Osteocyte (in vitro differentiated cells): ENCODE measurements around the gene TTC7B. TPM values are rescaled to one million over a fixed set of nuclear protein-coding genes. Genes with fewer than 3 reads are reported as not detected.

ENCODE experiments used
- DNase-seq: peaks from one replicate; pipeline ENCODE4 v3.0.0; 2021; ENCODE audit warnings: mixed read lengths; ENCODE audit not compliant: unreplicated experiment; ENCODE audit errors: extremely low spot score
- H3K27ac Mint-ChIP-seq: one replicate; pipeline ENCODE4 v1.8.0; 2021; ENCODE audit warnings: mild to moderate bottlenecking, mixed read lengths; ENCODE audit not compliant: unreplicated experiment
- H3K27me3 Mint-ChIP-seq: one replicate; pipeline ENCODE4 v1.8.0; 2021; ENCODE audit warnings: mixed read lengths; ENCODE audit not compliant: unreplicated experiment
- H3K36me3 Mint-ChIP-seq: one replicate; pipeline ENCODE4 v1.8.0; 2021; ENCODE audit warnings: mixed read lengths; ENCODE audit not compliant: unreplicated experiment
- H3K4me1 Mint-ChIP-seq: one replicate; pipeline ENCODE4 v1.8.0; 2021; ENCODE audit warnings: mixed read lengths; ENCODE audit not compliant: unreplicated experiment
- H3K4me3 Mint-ChIP-seq: one replicate; pipeline ENCODE4 v1.8.0; 2021; ENCODE audit warnings: mild to moderate bottlenecking, moderate library complexity, mixed read lengths; ENCODE audit not compliant: unreplicated experiment
- H3K9me3 Mint-ChIP-seq: one replicate; pipeline ENCODE4 v1.8.0; 2021; ENCODE audit warnings: mixed read lengths; ENCODE audit not compliant: unreplicated experiment
- total RNA-seq: library from RNA; stranded (reverse); gene quantifications from 2 replicates; pipeline ENCODE4 v1.2.1, GENCODE V29; 2021
- TF ChIP-seq, protein P1 (sequence below): fragments of 200-600 bp; sonication (generic); IDR thresholded peaks from 2 replicates; pipeline ENCODE4 v1.5.0; 2021; ENCODE audit warnings: antibody characterized with exemption, mild to moderate bottlenecking, moderate library complexity

The TTC7B gene
- total RNA-seq, 1 donor from 2014 or later = 43.2 TPM

DNA sequence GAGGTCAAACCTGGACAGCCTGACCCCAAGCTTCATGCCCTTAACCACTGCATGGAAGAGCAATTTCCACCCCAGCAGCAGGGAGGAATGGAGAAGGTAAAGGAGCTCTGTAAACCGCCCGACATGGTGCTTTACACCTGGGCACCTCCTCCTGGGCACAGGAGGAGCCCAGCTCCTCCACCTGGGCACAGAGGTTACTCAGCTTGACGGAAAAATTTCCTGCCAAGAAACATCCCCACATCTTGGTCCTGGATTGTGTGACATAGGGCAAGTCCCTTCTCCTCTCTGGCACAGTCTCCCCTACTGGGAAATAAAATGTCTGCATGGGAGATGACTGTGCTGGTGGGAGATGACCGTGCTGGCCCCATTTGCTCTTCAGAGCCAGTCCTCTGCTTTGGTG lies 40.8 kb downstream of the TTC7B start:
- no peaks in the 10 kb centered on the region for H3K4me1 Mint-ChIP-seq
- H3K27me3 Mint-ChIP-seq = no peaks in the 10 kb centered on the region

DNA sequence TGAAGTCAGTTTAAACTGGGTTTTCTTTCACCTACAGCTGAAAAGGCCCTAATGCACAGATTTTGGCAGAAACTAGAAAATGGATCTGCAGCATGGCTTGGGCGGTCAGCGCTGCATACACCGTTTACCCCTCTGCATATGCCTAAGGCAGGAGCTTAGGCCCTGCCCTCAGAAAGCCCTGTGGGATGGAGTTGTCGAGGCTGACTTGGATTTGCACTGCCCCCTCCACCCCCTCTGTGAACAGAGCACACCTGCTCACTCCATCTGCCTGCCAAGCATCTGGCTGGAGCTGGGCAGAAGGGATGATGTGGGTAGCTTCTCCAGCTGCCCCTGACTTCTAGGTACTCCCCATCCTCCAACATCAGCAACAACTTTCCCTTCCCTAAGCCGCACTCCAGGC lies 41.9 kb downstream of the TTC7B start:
- H3K4me3 Mint-ChIP-seq = no peak overlapping the region
- peaks cover 20% of the 10 kb centered on the region for H3K36me3 Mint-ChIP-seq
- TF ChIP-seq, protein P1, sequence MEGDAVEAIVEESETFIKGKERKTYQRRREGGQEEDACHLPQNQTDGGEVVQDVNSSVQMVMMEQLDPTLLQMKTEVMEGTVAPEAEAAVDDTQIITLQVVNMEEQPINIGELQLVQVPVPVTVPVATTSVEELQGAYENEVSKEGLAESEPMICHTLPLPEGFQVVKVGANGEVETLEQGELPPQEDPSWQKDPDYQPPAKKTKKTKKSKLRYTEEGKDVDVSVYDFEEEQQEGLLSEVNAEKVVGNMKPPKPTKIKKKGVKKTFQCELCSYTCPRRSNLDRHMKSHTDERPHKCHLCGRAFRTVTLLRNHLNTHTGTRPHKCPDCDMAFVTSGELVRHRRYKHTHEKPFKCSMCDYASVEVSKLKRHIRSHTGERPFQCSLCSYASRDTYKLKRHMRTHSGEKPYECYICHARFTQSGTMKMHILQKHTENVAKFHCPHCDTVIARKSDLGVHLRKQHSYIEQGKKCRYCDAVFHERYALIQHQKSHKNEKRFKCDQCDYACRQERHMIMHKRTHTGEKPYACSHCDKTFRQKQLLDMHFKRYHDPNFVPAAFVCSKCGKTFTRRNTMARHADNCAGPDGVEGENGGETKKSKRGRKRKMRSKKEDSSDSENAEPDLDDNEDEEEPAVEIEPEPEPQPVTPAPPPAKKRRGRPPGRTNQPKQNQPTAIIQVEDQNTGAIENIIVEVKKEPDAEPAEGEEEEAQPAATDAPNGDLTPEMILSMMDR = no peak
- no peak for DNase-seq
- H3K27me3 Mint-ChIP-seq = no peaks in the 10 kb centered on the region
- H3K4me1 Mint-ChIP-seq = no peaks in the 10 kb centered on the region
- H3K27ac Mint-ChIP-seq = no peak overlapping the region
- H3K9me3 Mint-ChIP-seq = no peaks in the 10 kb centered on the region

More for the DNA sequence above, 40.8 kb downstream of the TTC7B start:
- TF ChIP-seq, protein P1 = no peak
- Mint-ChIP-seq H3K9me3 (no peaks in the 10 kb centered on the region), H3K4me3 (no peak overlapping the region), H3K27ac (no peak overlapping the region), H3K36me3 (peaks cover 12% of the 10 kb centered on the region)
- DNase-seq = no peak

DNA sequence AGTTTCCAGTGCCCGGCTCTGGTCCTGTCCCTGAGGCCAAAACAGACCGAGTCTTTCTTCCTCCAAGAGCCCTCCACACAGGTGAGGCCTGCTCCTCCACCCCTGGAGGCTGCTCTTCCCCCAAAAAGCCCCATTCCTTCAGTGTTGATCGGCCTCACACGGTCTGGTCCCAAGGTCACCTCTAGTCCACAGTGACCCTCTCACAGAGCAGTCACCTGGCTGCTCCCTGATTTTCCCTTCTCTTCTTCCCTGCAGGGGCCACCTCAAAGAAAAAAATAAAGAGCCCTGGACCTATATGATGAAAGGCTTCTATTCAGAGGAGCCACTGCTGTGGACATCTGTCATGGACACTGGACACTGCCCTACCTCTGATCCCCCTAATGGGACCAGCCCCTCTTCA lies 42.5 kb downstream of the TTC7B start:
- Mint-ChIP-seq H3K4me3 (no peak overlapping the region), H3K36me3 (peaks cover 26% of the 10 kb centered on the region), H3K4me1 (no peaks in the 10 kb centered on the region), H3K27me3 (no peaks in the 10 kb centered on the region), H3K27ac (no peak overlapping the region), H3K9me3 (peaks cover 4% of the 10 kb centered on the region)
- DNase-seq = no peak
- TF ChIP-seq, protein P1 = no peak

DNA sequence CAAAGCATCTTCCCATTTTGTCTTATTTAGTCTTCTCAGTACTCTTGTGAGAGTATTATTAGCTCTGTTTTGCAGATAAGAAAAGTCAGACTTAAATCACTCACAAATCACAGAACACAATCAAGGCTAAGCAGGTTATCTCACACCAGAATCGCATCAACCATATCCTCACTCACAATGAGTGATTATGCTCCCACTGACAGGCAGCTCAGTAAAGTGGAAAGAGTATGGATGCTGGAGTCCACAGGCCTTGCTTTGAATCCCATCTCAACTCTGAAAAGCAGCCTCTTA lies 43.1 kb downstream of the TTC7B start:
- no peaks in the 10 kb centered on the region for H3K27me3 Mint-ChIP-seq
- peaks cover 30% of the 10 kb centered on the region for H3K36me3 Mint-ChIP-seq
- H3K4me1 Mint-ChIP-seq = no peaks in the 10 kb centered on the region
- no peak for DNase-seq
- H3K27ac Mint-ChIP-seq = no peak overlapping the region
- TF ChIP-seq, protein P1 = no peak
- H3K4me3 Mint-ChIP-seq = no peak overlapping the region
- H3K9me3 Mint-ChIP-seq = peaks cover 9% of the 10 kb centered on the region

DNA sequence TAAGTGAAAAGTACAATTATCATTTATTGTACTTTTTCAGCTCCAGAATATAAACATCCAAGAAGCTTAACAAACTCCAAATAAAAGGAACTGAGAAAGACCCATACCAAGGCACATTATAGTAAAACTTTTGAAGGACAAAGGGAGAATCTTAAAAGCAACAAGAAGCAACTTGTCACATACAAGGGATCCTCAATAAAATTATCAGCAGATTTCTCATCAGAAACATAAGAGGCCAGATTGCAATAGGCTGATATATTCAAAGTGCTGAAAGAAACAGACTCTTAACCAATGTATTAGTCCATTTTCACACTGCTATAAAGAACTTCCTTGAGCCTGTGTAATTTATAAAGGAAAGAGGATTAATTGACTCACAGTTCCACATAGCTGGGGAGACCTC lies 48.3 kb downstream of the TTC7B start:
- DNase-seq = no peak
- no peak overlapping the region for H3K27ac Mint-ChIP-seq

More for the DNA sequence above, 48.3 kb downstream of the TTC7B start:
- TF ChIP-seq, protein P1 = no peak
- H3K4me3 Mint-ChIP-seq = no peak overlapping the region
- peaks cover 50% of the 10 kb centered on the region for H3K36me3 Mint-ChIP-seq
- peaks cover 32% of the 10 kb centered on the region for H3K9me3 Mint-ChIP-seq
- H3K27me3 Mint-ChIP-seq = no peaks in the 10 kb centered on the region
- H3K4me1 Mint-ChIP-seq = no peaks in the 10 kb centered on the region
